ENCODE data around the gene ACOT2. TPM values are rescaled to one million over a fixed set of nuclear protein-coding genes. Genes with fewer than 3 reads are reported as not detected.

ACOT2 gene, protein sequence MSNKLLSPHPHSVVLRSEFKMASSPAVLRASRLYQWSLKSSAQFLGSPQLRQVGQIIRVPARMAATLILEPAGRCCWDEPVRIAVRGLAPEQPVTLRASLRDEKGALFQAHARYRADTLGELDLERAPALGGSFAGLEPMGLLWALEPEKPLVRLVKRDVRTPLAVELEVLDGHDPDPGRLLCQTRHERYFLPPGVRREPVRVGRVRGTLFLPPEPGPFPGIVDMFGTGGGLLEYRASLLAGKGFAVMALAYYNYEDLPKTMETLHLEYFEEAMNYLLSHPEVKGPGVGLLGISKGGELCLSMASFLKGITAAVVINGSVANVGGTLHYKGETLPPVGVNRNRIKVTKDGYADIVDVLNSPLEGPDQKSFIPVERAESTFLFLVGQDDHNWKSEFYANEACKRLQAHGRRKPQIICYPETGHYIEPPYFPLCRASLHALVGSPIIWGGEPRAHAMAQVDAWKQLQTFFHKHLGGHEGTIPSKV
- 25.9 and 29.3 TPM in 2 replicates for total RNA-seq

DNA sequence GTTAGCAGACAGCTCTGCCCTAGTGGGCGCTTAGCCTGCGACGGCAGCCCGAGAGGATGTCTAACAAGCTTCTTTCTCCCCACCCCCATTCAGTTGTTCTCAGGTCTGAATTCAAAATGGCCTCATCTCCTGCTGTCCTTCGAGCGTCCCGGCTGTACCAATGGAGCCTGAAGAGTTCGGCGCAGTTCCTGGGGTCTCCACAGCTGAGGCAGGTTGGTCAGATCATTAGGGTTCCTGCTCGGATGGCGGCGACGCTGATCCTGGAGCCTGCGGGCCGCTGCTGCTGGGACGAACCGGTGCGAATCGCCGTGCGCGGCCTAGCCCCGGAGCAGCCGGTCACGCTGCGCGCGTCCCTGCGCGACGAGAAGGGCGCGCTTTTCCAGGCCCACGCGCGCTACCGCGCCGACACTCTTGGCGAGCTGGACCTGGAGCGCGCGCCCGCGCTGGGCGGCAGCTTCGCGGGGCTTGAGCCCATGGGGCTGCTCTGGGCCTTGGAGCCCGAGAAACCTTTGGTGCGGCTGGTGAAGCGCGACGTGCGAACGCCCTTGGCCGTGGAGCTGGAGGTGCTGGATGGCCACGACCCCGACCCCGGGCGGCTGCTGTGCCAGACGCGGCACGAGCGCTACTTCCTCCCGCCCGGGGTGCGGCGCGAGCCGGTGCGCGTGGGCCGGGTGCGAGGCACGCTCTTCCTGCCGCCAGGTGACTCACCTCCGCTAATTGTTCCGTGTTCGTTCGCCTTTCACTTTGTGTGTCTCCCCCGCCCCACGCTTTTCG, at the start of gene ACOT2:
TSS of gene ACOT2 (plus strand) at position 29 of the 774 bp plus-strand sequence. CDS start at position 57, 28 bp downstream.

DNA sequence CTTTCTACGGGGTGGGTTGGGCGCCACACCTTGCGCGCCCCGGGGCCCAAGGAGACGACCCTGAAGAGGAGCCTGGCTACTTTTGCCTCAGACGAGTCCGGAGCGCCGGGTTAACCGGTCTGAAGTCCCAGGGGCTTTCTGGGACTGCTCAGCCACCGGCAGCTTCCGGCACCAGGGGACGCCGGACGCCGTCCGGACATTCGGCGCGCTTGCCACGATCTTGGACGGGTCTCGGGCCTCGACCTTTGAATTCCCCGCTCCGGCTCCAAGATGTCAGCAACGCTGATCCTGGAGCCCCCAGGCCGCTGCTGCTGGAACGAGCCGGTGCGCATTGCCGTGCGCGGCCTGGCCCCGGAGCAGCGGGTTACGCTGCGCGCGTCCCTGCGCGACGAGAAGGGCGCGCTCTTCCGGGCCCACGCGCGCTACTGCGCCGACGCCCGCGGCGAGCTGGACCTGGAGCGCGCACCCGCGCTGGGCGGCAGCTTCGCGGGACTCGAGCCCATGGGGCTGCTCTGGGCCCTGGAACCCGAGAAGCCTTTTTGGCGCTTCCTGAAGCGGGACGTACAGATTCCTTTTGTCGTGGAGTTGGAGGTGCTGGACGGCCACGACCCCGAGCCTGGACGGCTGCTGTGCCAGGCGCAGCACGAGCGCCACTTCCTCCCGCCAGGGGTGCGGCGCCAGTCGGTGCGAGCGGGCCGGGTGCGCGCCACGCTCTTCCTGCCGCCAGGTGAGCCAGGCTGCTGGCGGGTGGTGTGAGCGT, 22.9 kb downstream of the ACOT2 start, which contains the start of gene ACOT4:
TSS of gene ACOT4 (plus strand) at position 184 of the 760 bp plus-strand sequence. CDS start at position 271, 87 bp downstream.

DNA sequence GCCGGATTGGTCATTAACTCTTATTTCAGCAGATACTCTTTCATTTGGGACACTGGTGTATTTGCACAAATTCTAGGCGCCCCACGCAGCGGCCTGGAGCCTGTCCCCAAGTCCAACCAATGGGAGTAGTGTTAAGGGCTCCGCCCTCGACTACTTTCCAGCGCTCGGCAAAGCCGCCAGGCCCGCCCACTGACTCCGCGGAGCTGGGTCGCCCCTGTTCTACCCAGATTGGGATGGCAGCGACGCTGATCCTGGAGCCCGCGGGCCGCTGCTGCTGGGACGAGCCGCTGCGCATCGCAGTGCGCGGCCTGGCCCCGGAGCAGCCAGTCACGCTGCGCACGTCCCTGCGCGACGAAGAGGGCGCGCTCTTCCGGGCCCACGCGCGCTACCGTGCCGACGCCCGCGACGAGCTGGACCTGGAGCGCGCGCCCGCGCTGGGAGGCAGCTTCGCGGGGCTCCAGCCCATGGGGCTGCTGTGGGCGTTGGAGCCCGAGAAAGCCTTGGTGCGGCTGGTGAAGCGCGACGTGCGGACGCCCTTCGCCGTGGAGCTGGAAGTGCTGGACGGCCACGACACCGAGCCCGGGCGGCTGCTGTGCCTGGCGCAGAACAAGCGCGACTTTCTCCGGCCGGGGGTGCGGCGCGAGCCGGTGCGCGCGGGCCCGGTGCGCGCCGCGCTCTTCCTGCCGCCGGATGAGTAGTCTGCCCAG, 43.5 kb downstream of the ACOT2 start, which contains the start of gene ACOT6:
TSS of gene ACOT6 (plus strand) at position 179 of the 707 bp plus-strand sequence. CDS start at position 234, 55 bp downstream.

Other genes with a start within 250 kb of the ACOT2 start
- gene NUMB, start 110.7 kb upstream of the ACOT2 start, total RNA-seq = 37.0 and 38.1 TPM in 2 replicates
- gene RIOX1, start 78.3 kb upstream of the ACOT2 start, total RNA-seq = 11.5 and 16.9 TPM in 2 replicates
- gene ACOT1, start 32.1 kb upstream of the ACOT2 start, total RNA-seq = 4.8 and 7.3 TPM in 2 replicates
- under 0.01 TPM in 1 of 2 replicates, not detected in the other for gene HEATR4, start 10.3 kb upstream of the ACOT2 start, total RNA-seq
- 0.53 and 0.62 TPM in 2 replicates for gene ACOT4, start 22.7 kb downstream of the ACOT2 start, total RNA-seq
- gene ACOT6, start 43.3 kb downstream of the ACOT2 start, total RNA-seq = not detected in 2 replicates
- gene DNAL1, start 75.8 kb downstream of the ACOT2 start, total RNA-seq = 8.1 and 10.3 TPM in 2 replicates
- gene PNMA1, start 145.2 kb downstream of the ACOT2 start, total RNA-seq = 14.9 and 20.1 TPM in 2 replicates

All from aortic smooth muscle cell (primary cell).